GM23338 (cell line): Measurements from ENCODE around the gene NEU4. TPM values are rescaled to one million over a fixed set of nuclear protein-coding genes. Genes with fewer than 3 reads are reported as not detected.
"Not testable (repeated sequence)": the region's sequence is repeated elsewhere in the genome, so short reads cannot be mapped to it uniquely, and the experiment has no call there.

Source experiments
- ATAC-seq: fragments of 200-7000 bp; cut with Tn5 transposase; 3 replicates; pipeline ENCODE4 v1.9.1; 2020
- DNase-seq: peaks from one replicate; pipeline ENCODE4 v3.0.0-alpha.2; 2015; ENCODE audit warnings: low spot score
- H2AFZ ChIP-seq: fragments of 200-600 bp; sonication (generic); 2 replicates; pipeline ENCODE4 v1.8.0; 2016; ENCODE audit warnings: antibody characterized with exemption, mild to moderate bottlenecking, moderate library complexity
- H3F3A ChIP-seq: fragments of 200-600 bp; sonication (generic); replicated peaks from 2 replicates; pipeline ENCODE4 v1.8.0; 2017; ENCODE audit warnings: antibody characterized with exemption, mixed run types, low read depth
- H3K27ac ChIP-seq: fragments of 200-600 bp; sonication (generic); 2 replicates; pipeline ENCODE4 v1.6.1; 2016; ENCODE audit warnings: low read depth
- H3K27me3 ChIP-seq: fragments of 200-600 bp; sonication (generic); 2 replicates; pipeline ENCODE4 v1.8.0; 2016; ENCODE audit warnings: mild to moderate bottlenecking, mixed run types, moderate library complexity; ENCODE audit not compliant: insufficient read depth
- H3K36me3 ChIP-seq: fragments of 200-600 bp; sonication (generic); 2 replicates; pipeline ENCODE4 v1.8.0; 2016; ENCODE audit warnings: mild to moderate bottlenecking; ENCODE audit not compliant: insufficient read depth
- H3K4me1 ChIP-seq: fragments of 200-600 bp; sonication (generic); 2 replicates; pipeline ENCODE4 v1.8.0; 2016; ENCODE audit warnings: mild to moderate bottlenecking, moderate library complexity; ENCODE audit not compliant: insufficient read depth
- H3K4me2 ChIP-seq: fragments of 200-600 bp; sonication (generic); 2 replicates; pipeline ENCODE4 v1.7.1; 2017; ENCODE audit warnings: mixed run types
- H3K4me3 ChIP-seq: fragments of 200-600 bp; sonication (generic); 2 replicates; pipeline ENCODE4 v1.6.1; 2016; ENCODE audit warnings: mixed run types
- H3K79me2 ChIP-seq: fragments of 200-600 bp; sonication (generic); replicated peaks from 2 replicates; pipeline ENCODE4 v1.8.0; 2017; ENCODE audit warnings: mild to moderate bottlenecking; ENCODE audit not compliant: insufficient read depth
- H3K9me2 ChIP-seq: fragments of 200-600 bp; sonication (generic); 2 replicates; pipeline ENCODE4 v1.8.0; 2017; ENCODE audit not compliant: insufficient read depth
- H4K20me1 ChIP-seq: fragments of 200-600 bp; sonication (generic); replicated peaks from 2 replicates; pipeline ENCODE4 v1.8.0; 2017; ENCODE audit warnings: mild to moderate bottlenecking; ENCODE audit not compliant: insufficient read depth
- H3K27ac Mint-ChIP-seq: 2 replicates; pipeline ENCODE4 v1.8.0; 2020; ENCODE audit warnings: inconsistent platforms, mild to moderate bottlenecking, moderate library complexity, mixed read lengths
- H3K27me3 Mint-ChIP-seq: 3 replicates; pipeline ENCODE4 v1.8.0; 2022; ENCODE audit warnings: low read depth, mild to moderate bottlenecking, moderate library complexity, mixed read lengths, inconsistent platforms; ENCODE audit not compliant: insufficient read depth, poor library complexity
- H3K36me3 Mint-ChIP-seq: 3 replicates; pipeline ENCODE4 v1.8.0; 2021; ENCODE audit warnings: low read depth, mild to moderate bottlenecking, inconsistent platforms, moderate library complexity, mixed read lengths
- H3K4me1 Mint-ChIP-seq: 3 replicates; pipeline ENCODE4 v1.8.0; 2020; ENCODE audit warnings: mild to moderate bottlenecking, inconsistent platforms, mixed read lengths
- H3K4me3 Mint-ChIP-seq: 3 replicates; pipeline ENCODE4 v1.8.0; 2021; ENCODE audit warnings: moderate library complexity, mild to moderate bottlenecking, inconsistent platforms, mixed read lengths
- H3K9me3 Mint-ChIP-seq: 3 replicates; pipeline ENCODE4 v1.8.0; 2020; ENCODE audit warnings: moderate library complexity, mild to moderate bottlenecking, inconsistent platforms, mixed read lengths
- JUNB ChIP-seq: IDR thresholded peaks from one replicate; pipeline ENCODE4 v1.6.1; 2016; ENCODE audit warnings: antibody characterized with exemption; ENCODE audit not compliant: unreplicated experiment
- STAT1 ChIP-seq: IDR thresholded peaks from one replicate; pipeline ENCODE4 v1.6.1; 2016; ENCODE audit warnings: antibody characterized with exemption; ENCODE audit not compliant: unreplicated experiment
- ZNF114 ChIP-seq: fragments of 250-450 bp; sonication (Bioruptor Pico); IDR thresholded peaks from 2 replicates; pipeline ENCODE4 v1.5.0; 2020; ENCODE audit warnings: mild to moderate bottlenecking, moderate library complexity
- ZNF462 ChIP-seq: fragments of 250-450 bp; sonication (Bioruptor Pico); IDR thresholded peaks from 2 replicates; pipeline ENCODE4 v1.5.0; 2020; ENCODE audit warnings: mild to moderate bottlenecking, moderate library complexity
- polyA plus RNA-seq: library from polyadenylated mRNA; unstranded; fragments of >200 nt; fragmentation: Nextera tagmentation; extraction: Ambion mirVana; gene quantifications from 2 replicates; pipeline ENCODE4 v1.2.1, GENCODE V29; 2016
- total RNA-seq: library from RNA; depleted of rRNA; stranded (reverse); fragments of >200 nt; shearing (Covaris generic); gene quantifications from 2 replicates; pipeline ENCODE4 v1.2.3, GENCODE V29; 2014
- TF ChIP-seq, protein P1 (sequence below): IDR thresholded peaks from one replicate; pipeline ENCODE4 v1.6.1; 2018; ENCODE audit warnings: antibody characterized with exemption; ENCODE audit not compliant: unreplicated experiment
- TF ChIP-seq, protein P2 (sequence below), 2 experiments: fragments of 200-600 bp in 1 of 2; sonication (generic) in 1 of 2; conservative IDR thresholded peaks; 2 replicates each; pipeline versions ENCODE4 v1.5.1 to v1.6.1; 2016 to 2017; ENCODE audit warnings: antibody characterized with exemption in 2 of 2, low read depth in 2 of 2, mild to moderate bottlenecking in 2 of 2, moderate library complexity in 1 of 2

The NEU4 gene
- total and polyA plus RNA-seq, 2 experiments from 2014 or later: 0.29 to 1.2 TPM

DNA sequence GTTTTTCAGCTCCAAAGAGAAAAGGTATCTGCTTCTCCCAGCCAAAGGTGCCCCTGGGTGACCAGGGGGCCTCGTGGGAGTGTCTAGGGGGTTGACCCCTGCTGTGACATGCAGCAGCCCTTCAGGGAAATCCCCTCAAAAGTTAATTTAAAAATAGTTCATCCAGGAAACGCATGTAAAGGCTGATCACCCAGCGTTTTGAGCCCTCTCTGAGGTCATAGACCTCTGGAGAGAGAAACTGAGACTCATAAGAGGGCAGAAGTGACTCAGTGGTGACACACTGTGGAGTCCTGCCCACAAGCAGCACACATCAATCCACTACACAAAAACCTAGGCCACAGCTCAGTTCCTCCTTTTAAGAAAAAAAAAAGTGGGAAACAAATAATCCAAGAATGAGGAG, 20.4 kb upstream of the NEU4 start:
- ATAC-seq (no peak), DNase-seq (no peak)
- Histone ChIP-seq H3K27me3 (no peaks in the 10 kb centered on the region), H3K79me2 (no peaks in the 10 kb centered on the region), H3K4me2 (no peak overlapping the region), H3K9me2 (no peaks in the 10 kb centered on the region), H3K4me1 (peaks cover 24% of the 10 kb centered on the region; the same call in 1 of the 2 replicates), H3K4me3 (no peak overlapping the region), H3K36me3 (no peaks in the 10 kb centered on the region; the same call in 1 of the 2 replicates), H4K20me1 (no peaks in the 10 kb centered on the region), H3F3A (peaks cover 4% of the 10 kb centered on the region; the same call in 1 of the 2 replicates), H3K27ac (no peak overlapping the region), H2AFZ (no peak overlapping the region)
- Mint-ChIP-seq H3K27me3 (peaks cover 1% of the 10 kb centered on the region), H3K4me3 (no peak overlapping the region), H3K4me1 (peaks cover 15% of the 10 kb centered on the region), H3K9me3 (peaks cover 37% of the 10 kb centered on the region), H3K27ac (no peak overlapping the region), H3K36me3 (peaks cover 8% of the 10 kb centered on the region; the same call in 2 of the 3 replicates)
- TF ChIP-seq ZNF114 (CRISPR knock-in tag) (no peak), ZNF462 (no peak), STAT1 (no peak), JUNB (no peak)
- TF ChIP-seq, protein P1, sequence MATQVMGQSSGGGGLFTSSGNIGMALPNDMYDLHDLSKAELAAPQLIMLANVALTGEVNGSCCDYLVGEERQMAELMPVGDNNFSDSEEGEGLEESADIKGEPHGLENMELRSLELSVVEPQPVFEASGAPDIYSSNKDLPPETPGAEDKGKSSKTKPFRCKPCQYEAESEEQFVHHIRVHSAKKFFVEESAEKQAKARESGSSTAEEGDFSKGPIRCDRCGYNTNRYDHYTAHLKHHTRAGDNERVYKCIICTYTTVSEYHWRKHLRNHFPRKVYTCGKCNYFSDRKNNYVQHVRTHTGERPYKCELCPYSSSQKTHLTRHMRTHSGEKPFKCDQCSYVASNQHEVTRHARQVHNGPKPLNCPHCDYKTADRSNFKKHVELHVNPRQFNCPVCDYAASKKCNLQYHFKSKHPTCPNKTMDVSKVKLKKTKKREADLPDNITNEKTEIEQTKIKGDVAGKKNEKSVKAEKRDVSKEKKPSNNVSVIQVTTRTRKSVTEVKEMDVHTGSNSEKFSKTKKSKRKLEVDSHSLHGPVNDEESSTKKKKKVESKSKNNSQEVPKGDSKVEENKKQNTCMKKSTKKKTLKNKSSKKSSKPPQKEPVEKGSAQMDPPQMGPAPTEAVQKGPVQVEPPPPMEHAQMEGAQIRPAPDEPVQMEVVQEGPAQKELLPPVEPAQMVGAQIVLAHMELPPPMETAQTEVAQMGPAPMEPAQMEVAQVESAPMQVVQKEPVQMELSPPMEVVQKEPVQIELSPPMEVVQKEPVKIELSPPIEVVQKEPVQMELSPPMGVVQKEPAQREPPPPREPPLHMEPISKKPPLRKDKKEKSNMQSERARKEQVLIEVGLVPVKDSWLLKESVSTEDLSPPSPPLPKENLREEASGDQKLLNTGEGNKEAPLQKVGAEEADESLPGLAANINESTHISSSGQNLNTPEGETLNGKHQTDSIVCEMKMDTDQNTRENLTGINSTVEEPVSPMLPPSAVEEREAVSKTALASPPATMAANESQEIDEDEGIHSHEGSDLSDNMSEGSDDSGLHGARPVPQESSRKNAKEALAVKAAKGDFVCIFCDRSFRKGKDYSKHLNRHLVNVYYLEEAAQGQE: no peak
- TF ChIP-seq, protein P2, sequence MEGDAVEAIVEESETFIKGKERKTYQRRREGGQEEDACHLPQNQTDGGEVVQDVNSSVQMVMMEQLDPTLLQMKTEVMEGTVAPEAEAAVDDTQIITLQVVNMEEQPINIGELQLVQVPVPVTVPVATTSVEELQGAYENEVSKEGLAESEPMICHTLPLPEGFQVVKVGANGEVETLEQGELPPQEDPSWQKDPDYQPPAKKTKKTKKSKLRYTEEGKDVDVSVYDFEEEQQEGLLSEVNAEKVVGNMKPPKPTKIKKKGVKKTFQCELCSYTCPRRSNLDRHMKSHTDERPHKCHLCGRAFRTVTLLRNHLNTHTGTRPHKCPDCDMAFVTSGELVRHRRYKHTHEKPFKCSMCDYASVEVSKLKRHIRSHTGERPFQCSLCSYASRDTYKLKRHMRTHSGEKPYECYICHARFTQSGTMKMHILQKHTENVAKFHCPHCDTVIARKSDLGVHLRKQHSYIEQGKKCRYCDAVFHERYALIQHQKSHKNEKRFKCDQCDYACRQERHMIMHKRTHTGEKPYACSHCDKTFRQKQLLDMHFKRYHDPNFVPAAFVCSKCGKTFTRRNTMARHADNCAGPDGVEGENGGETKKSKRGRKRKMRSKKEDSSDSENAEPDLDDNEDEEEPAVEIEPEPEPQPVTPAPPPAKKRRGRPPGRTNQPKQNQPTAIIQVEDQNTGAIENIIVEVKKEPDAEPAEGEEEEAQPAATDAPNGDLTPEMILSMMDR (conservative IDR thresholded peaks at IDR 0.05; ENCODE audit: low read depth in 2 of 2): no peak

GRCh38 chr2:241791385-241791784, 17.6 kb upstream of the NEU4 start:
- H3K27me3 ChIP-seq, H3K27me3 Mint-ChIP-seq, H3F3A ChIP-seq, H3K27ac Mint-ChIP-seq, H3K27ac ChIP-seq, H3K36me3 Mint-ChIP-seq, H3K4me3 ChIP-seq, H4K20me1 ChIP-seq, H3K79me2 ChIP-seq, DNase-seq, H2AFZ ChIP-seq, H3K4me2 ChIP-seq, H3K4me3 Mint-ChIP-seq, H3K36me3 ChIP-seq, ATAC-seq, H3K9me2 ChIP-seq: not testable (repeated sequence)
- peaks cover 14% of the 10 kb centered on the region; the same call in 1 of the 2 replicates for H3K4me1 ChIP-seq
- Mint-ChIP-seq H3K9me3 (peaks cover 24% of the 10 kb centered on the region), H3K4me1 (peaks cover 15% of the 10 kb centered on the region)
